ENCODE results near the gene F11. TPM values are rescaled to one million over a fixed set of nuclear protein-coding genes. Genes with fewer than 3 reads are reported as not detected.
"Not testable (repeated sequence)": the region's sequence is repeated elsewhere in the genome, so short reads cannot be mapped to it uniquely, and the experiment has no call there.

The F11 gene
- total RNA-seq, 1 donor from 2014 or later, result 0.53 TPM

DNA sequence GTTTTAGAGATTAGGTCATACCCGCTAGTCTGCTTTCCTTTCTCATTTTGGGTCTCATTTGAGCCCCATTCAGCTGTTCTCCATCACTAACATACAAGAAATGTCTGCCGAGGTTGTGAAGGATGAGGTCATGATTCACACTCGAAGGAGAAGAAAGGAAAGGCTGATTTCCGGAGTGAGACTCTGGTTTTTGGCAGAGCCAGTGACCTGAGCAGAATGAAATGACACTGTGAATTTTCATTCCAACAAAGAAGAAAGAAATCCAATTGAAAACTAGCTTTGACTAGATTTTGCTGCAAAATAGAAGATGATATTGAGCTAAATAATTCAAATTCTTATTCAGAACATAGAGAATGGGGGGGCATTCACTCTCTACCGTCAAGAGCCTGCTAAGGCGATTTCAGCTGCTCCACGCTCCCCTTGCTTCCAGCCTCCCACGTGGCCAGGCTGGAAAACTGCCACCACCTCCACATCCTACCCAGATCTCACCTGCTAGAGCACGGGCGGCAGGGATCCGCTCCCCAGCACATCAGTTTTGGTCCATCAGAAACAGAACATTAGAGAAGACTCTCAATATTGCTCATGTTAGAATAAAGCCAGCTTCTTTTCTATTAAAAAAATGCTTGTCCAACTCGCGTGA is 39.0 kb downstream of the F11 start:
- no peak overlapping the region for H3K27ac Mint-ChIP-seq
- no peaks in the 10 kb centered on the region for H3K9me3 Mint-ChIP-seq (ENCODE audit: low read depth)
- no peak for DNase-seq (ENCODE audit: low spot score, unreplicated experiment)
- no peak overlapping the region for H3K4me3 Mint-ChIP-seq (ENCODE audit: low read depth)
- no peaks in the 10 kb centered on the region for H3K4me1 Mint-ChIP-seq (ENCODE audit: low read depth)
- no peaks in the 10 kb centered on the region for H3K36me3 Mint-ChIP-seq (ENCODE audit: insufficient read depth)
- H3K27me3 Mint-ChIP-seq, result peaks cover 3% of the 10 kb centered on the region
- TF ChIP-seq, protein P1, sequence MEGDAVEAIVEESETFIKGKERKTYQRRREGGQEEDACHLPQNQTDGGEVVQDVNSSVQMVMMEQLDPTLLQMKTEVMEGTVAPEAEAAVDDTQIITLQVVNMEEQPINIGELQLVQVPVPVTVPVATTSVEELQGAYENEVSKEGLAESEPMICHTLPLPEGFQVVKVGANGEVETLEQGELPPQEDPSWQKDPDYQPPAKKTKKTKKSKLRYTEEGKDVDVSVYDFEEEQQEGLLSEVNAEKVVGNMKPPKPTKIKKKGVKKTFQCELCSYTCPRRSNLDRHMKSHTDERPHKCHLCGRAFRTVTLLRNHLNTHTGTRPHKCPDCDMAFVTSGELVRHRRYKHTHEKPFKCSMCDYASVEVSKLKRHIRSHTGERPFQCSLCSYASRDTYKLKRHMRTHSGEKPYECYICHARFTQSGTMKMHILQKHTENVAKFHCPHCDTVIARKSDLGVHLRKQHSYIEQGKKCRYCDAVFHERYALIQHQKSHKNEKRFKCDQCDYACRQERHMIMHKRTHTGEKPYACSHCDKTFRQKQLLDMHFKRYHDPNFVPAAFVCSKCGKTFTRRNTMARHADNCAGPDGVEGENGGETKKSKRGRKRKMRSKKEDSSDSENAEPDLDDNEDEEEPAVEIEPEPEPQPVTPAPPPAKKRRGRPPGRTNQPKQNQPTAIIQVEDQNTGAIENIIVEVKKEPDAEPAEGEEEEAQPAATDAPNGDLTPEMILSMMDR (IDR thresholded peaks at IDR 0.05; ENCODE audit: unreplicated experiment), result no peak

DNA sequence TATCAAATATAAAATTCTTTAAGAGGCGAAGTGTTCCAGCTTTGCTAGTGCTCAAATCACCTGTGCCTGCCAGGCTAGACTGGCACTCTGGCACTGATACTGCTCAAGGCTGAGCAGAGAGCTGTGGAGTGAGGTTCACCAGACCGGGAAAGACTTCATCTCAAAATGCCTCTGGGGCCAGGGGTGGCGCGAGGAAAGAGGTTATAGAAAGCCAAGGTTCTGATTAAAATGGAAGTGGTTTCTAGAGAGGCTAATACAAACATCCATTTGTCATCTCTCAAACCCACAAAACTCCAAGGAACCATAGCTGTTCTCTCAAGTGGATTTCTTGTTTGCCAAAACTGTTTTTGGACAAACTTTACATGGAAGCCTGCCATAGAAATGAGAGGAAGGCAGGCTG is 41.5 kb downstream of the F11 start:
- H3K36me3 Mint-ChIP-seq (ENCODE audit: insufficient read depth), result no peaks in the 10 kb centered on the region
- TF ChIP-seq, protein P1 (IDR thresholded peaks at IDR 0.05; ENCODE audit: unreplicated experiment), result no peak

DNA sequence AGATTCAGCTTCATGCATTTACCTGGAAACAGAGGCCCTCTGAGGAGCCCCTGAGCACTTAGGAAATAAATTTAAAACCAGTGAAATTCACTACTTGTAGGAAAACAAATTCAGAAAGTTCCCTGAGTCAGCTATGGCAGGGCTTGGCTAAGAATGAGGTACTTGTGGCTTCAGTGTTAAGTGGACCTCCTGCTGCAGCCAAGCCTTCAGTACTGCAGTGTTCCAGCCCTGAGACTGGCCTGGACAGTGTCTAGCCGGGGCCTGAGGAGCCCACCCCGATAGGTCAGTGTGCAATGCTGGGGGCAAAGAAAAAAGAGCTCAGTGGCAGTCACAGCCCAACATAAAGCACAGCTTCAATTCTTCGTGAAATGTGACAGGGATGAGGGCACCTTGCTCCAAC is 41.9 kb downstream of the F11 start:
- H3K27me3 Mint-ChIP-seq, result peaks cover 3% of the 10 kb centered on the region
- H3K4me3 Mint-ChIP-seq (ENCODE audit: low read depth), result no peak overlapping the region
- H3K9me3 Mint-ChIP-seq (ENCODE audit: low read depth), result no peaks in the 10 kb centered on the region
- H3K36me3 Mint-ChIP-seq (ENCODE audit: insufficient read depth), result no peaks in the 10 kb centered on the region
- no peaks in the 10 kb centered on the region for H3K4me1 Mint-ChIP-seq (ENCODE audit: low read depth)
- DNase-seq (ENCODE audit: low spot score, unreplicated experiment), result no peak
- no peak overlapping the region for H3K27ac Mint-ChIP-seq
- TF ChIP-seq, protein P1 (IDR thresholded peaks at IDR 0.05; ENCODE audit: unreplicated experiment), result no peak

More for the DNA sequence above, 41.5 kb downstream of the F11 start:
- no peaks in the 10 kb centered on the region for H3K4me1 Mint-ChIP-seq (ENCODE audit: low read depth)
- H3K27ac Mint-ChIP-seq, result no peak overlapping the region
- H3K27me3 Mint-ChIP-seq, result peaks cover 3% of the 10 kb centered on the region
- DNase-seq (ENCODE audit: low spot score, unreplicated experiment), result no peak
- no peaks in the 10 kb centered on the region for H3K9me3 Mint-ChIP-seq (ENCODE audit: low read depth)
- H3K4me3 Mint-ChIP-seq (ENCODE audit: low read depth), result no peak overlapping the region

DNA sequence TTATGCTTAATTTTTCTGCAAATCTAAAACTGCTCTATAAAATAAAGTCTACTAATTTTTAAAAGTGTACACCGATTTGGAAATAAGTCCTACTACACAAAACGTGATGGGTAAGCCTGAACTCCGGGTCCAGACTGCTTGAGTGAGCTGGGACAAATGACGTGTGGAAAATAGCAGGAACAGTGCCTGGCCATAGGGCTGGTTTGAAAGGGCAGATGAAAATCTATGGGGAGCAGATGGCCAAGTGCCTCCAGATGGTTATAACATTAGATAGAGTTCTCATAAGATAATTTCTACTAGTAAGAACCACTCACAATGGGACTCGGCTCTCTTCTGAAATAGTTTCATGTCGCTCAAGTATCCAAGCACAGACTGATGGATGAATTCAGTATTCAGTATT is 52.5 kb downstream of the F11 start:
- no peaks in the 10 kb centered on the region for H3K27me3 Mint-ChIP-seq
- DNase-seq (ENCODE audit: low spot score, unreplicated experiment), result no peak

DNA sequence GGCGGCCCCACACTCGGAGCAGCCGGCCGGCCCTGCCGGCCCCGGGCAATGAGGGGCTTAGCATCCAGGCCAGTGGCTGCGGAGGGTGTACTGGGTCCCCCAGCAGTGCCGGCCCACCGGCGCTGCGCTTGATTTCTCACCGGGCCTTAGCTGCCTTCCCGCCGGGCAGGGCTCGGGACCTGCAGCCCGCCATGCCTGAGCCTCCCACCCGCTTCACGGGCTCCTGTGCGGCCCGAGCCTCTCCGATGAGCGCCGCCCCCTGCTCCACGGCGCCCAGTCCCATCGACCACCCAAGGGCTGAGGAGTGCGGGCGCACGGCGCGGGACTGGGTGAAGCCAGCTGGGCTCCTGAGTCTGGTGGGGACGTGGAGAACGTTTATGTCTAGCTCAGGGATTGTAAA is 58.7 kb downstream of the F11 start:
- H3K36me3 Mint-ChIP-seq (ENCODE audit: insufficient read depth); H3K27ac Mint-ChIP-seq; H3K4me1 Mint-ChIP-seq (ENCODE audit: low read depth); H3K27me3 Mint-ChIP-seq; H3K9me3 Mint-ChIP-seq (ENCODE audit: low read depth); DNase-seq (ENCODE audit: low spot score, unreplicated experiment); H3K4me3 Mint-ChIP-seq (ENCODE audit: low read depth): not testable (repeated sequence)

More for the DNA sequence above, 52.5 kb downstream of the F11 start:
- H3K4me3 Mint-ChIP-seq (ENCODE audit: low read depth), result no peak overlapping the region
- TF ChIP-seq, protein P1 (IDR thresholded peaks at IDR 0.05; ENCODE audit: unreplicated experiment), result no peak
- H3K36me3 Mint-ChIP-seq (ENCODE audit: insufficient read depth), result no peaks in the 10 kb centered on the region
- H3K27ac Mint-ChIP-seq, result no peak overlapping the region
- H3K9me3 Mint-ChIP-seq (ENCODE audit: low read depth), result no peaks in the 10 kb centered on the region
- no peaks in the 10 kb centered on the region for H3K4me1 Mint-ChIP-seq (ENCODE audit: low read depth)

DNA sequence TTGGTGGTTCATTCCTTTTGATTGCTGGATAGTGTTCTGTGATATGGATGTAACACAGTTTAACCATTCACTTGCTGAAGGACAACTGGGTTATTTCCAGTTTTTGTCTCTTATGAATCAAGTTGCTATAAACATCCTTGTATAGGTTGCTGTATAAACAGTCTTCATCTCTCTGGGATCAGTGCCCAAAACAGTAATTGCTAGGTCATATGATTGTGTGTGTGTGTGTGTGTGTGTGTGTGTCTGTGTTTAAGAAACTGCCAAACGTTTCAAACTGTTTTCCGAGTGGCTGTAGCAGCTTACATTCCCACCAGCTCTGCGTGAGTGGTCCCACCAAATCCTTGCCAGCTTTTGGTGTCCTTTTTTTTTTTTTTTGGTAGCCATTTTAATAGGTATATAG is 60.4 kb downstream of the F11 start:
- Mint-ChIP-seq H3K27me3 (no peaks in the 10 kb centered on the region), H3K9me3 (ENCODE audit: low read depth) (peaks cover 16% of the 10 kb centered on the region), H3K4me3 (ENCODE audit: low read depth) (no peak overlapping the region), H3K27ac (no peak overlapping the region), H3K4me1 (ENCODE audit: low read depth) (no peaks in the 10 kb centered on the region), H3K36me3 (ENCODE audit: insufficient read depth) (no peaks in the 10 kb centered on the region)
- DNase-seq (ENCODE audit: low spot score, unreplicated experiment), result no peak
- TF ChIP-seq, protein P1 (IDR thresholded peaks at IDR 0.05; ENCODE audit: unreplicated experiment), result no peak

All from progenitor cell of endocrine pancreas (in vitro differentiated cells).